WTC11 (cell line): ENCODE data around the gene TRDMT1. TPM values are rescaled to one million over a fixed set of nuclear protein-coding genes. Genes with fewer than 3 reads are reported as not detected.

ENCODE experiments used
- ATAC-seq: fragments of 200-7000 bp; cut with Tn5 transposase; 2 replicates; pipeline ENCODE4 v1.10.0; 2021; ENCODE audit warnings: mild to moderate bottlenecking, moderate library complexity
- CTCF ChIA-PET: fragments of 300-600 bp; sonication (Branson Sonifier 250); formaldehyde crosslinking; loops from one replicate; lab custom pipeline; 2021; ENCODE audit warnings: antibody characterized with exemption; lab: Charles Lee
- POLR2A ChIA-PET: fragments of 350-600 bp; sonication (Branson Sonifier 250); formaldehyde crosslinking; loops from one replicate; lab custom pipeline; 2021; ENCODE audit warnings: antibody characterized with exemption; lab: Charles Lee
- DNase-seq: peaks from one replicate; pipeline ENCODE4 v3.0.0; 2021; ENCODE audit warnings: low spot score
- H3K27ac Mint-ChIP-seq: 2 replicates; pipeline ENCODE4 v1.8.0; 2021; ENCODE audit warnings: mixed read lengths
- H3K27me3 Mint-ChIP-seq: 2 replicates; pipeline ENCODE4 v1.8.0; 2021; ENCODE audit warnings: low read depth, mild to moderate bottlenecking, moderate library complexity, mixed read lengths
- H3K36me3 Mint-ChIP-seq: 2 replicates; pipeline ENCODE4 v1.8.0; 2021; ENCODE audit warnings: mixed read lengths
- H3K4me1 Mint-ChIP-seq: 2 replicates; pipeline ENCODE4 v1.8.0; 2022; ENCODE audit warnings: mixed read lengths
- H3K4me3 Mint-ChIP-seq: 2 replicates; pipeline ENCODE4 v1.8.0; 2021; ENCODE audit warnings: mild to moderate bottlenecking, moderate library complexity, mixed read lengths
- H3K9me3 Mint-ChIP-seq: 2 replicates; pipeline ENCODE4 v1.8.0; 2021; ENCODE audit warnings: mixed read lengths
- AR ChIP-seq: fragments of 250-450 bp; sonication (Bioruptor Pico); IDR thresholded peaks from 2 replicates; pipeline ENCODE4 v1.9.0; 2021; ENCODE audit warnings: mild to moderate bottlenecking
- CREM ChIP-seq: sonication (generic); formaldehyde crosslinking; IDR thresholded peaks from 2 replicates; pipeline ENCODE4 v1.8.1; 2022; ENCODE audit warnings: mild to moderate bottlenecking, missing genetic modification reagents, moderate library complexity
- ELF4 ChIP-seq: sonication (generic); formaldehyde crosslinking; IDR thresholded peaks from 2 replicates; pipeline ENCODE4 v1.8.1; 2022; ENCODE audit warnings: low read depth, mild to moderate bottlenecking, moderate library complexity, missing genetic modification reagents
- FOXJ3 ChIP-seq: sonication (generic); formaldehyde crosslinking; IDR thresholded peaks from 2 replicates; pipeline ENCODE4 v1.9.0; 2021; ENCODE audit warnings: missing genetic modification reagents, mild to moderate bottlenecking, borderline replicate concordance
- GABPB1 ChIP-seq: sonication (generic); formaldehyde crosslinking; IDR thresholded peaks from 2 replicates; pipeline ENCODE4 v1.8.1; 2023; ENCODE audit warnings: mild to moderate bottlenecking, missing genetic modification reagents
- GTF2I ChIP-seq: fragments of 250-450 bp; sonication (Bioruptor Pico); conservative IDR thresholded peaks from 2 replicates; pipeline ENCODE4 v1.4.0; 2021; ENCODE audit warnings: mild to moderate bottlenecking
- MAX ChIP-seq: sonication (generic); formaldehyde crosslinking; IDR thresholded peaks from 2 replicates; pipeline ENCODE4 v1.8.0; 2022; ENCODE audit warnings: mild to moderate bottlenecking, missing genetic modification reagents
- NFYB ChIP-seq: sonication (generic); formaldehyde crosslinking; conservative IDR thresholded peaks from 2 replicates; pipeline ENCODE4 v1.8.0; 2022; ENCODE audit warnings: low read depth, missing genetic modification reagents
- NR1H2 ChIP-seq: sonication (generic); formaldehyde crosslinking; IDR thresholded peaks from 2 replicates; pipeline ENCODE4 v1.9.0; 2021; ENCODE audit warnings: mild to moderate bottlenecking, moderate library complexity, missing genetic modification reagents
- PREB ChIP-seq: sonication (generic); formaldehyde crosslinking; IDR thresholded peaks from 2 replicates; pipeline ENCODE4 v1.8.1; 2022; ENCODE audit warnings: mild to moderate bottlenecking, missing genetic modification reagents, moderate library complexity, borderline replicate concordance
- TCF7 ChIP-seq: sonication (generic); formaldehyde crosslinking; IDR thresholded peaks from 2 replicates; pipeline ENCODE4 v1.8.0; 2022; ENCODE audit warnings: mild to moderate bottlenecking, low read depth, missing genetic modification reagents, moderate library complexity
- TEAD4 ChIP-seq: sonication (generic); formaldehyde crosslinking; IDR thresholded peaks from 2 replicates; pipeline ENCODE4 v1.8.0; 2022; ENCODE audit warnings: mild to moderate bottlenecking, missing genetic modification reagents
- USF1 ChIP-seq: sonication (generic); formaldehyde crosslinking; IDR thresholded peaks from 2 replicates; pipeline ENCODE4 v1.8.0; 2022; ENCODE audit warnings: mild to moderate bottlenecking, missing genetic modification reagents
- ZNF121 ChIP-seq: sonication (generic); formaldehyde crosslinking; IDR thresholded peaks from 2 replicates; pipeline ENCODE4 v1.8.0; 2023; ENCODE audit warnings: missing genetic modification reagents
- ZNF263 ChIP-seq: sonication (generic); formaldehyde crosslinking; IDR thresholded peaks from 2 replicates; pipeline ENCODE4 v1.8.1; 2022; ENCODE audit warnings: low read depth, mild to moderate bottlenecking, moderate library complexity, missing genetic modification reagents
- ZNF671 ChIP-seq: fragments of 250-450 bp; sonication (Bioruptor Pico); IDR thresholded peaks from 2 replicates; pipeline ENCODE4 v1.8.0; 2021; ENCODE audit warnings: mild to moderate bottlenecking
- ZSCAN18 ChIP-seq: fragments of 250-450 bp; sonication (Bioruptor Pico); IDR thresholded peaks from 2 replicates; pipeline ENCODE4 v2.1.2; 2022; ENCODE audit warnings: mild to moderate bottlenecking, moderate library complexity
- total RNA-seq: library from RNA; stranded (reverse); gene quantifications from 3 replicates; pipeline ENCODE4 v1.2.3, GENCODE V29; 2021
- TF ChIP-seq, protein P1 (sequence below): fragments of 250-450 bp; sonication (Bioruptor Pico); IDR thresholded peaks from 2 replicates; pipeline ENCODE4 v1.9.0; 2021; ENCODE audit warnings: mild to moderate bottlenecking
- TF ChIP-seq, protein P2 (sequence below): sonication (generic); formaldehyde crosslinking; IDR thresholded peaks from 2 replicates; pipeline ENCODE4 v1.8.1; 2022; ENCODE audit warnings: low read depth, missing genetic modification reagents, borderline replicate concordance

The TRDMT1 gene
- total RNA-seq, 1 experiment from 2014 or later, result 11.7 TPM

GRCh38 chr10:17222329-17222728 is 20.9 kb upstream of the TRDMT1 start:
- peaks cover 22% of the 10 kb centered on the region for H3K27me3 Mint-ChIP-seq
- no peak for DNase-seq
- no peak overlapping the region for H3K4me3 Mint-ChIP-seq
- H3K4me1 Mint-ChIP-seq, result peaks cover 15% of the 10 kb centered on the region
- H3K27ac Mint-ChIP-seq, result no peak overlapping the region
- TF ChIP-seq USF1 (CRISPR knock-in tag) (no peak), NFYB (CRISPR knock-in tag) (no peak), CREM (CRISPR knock-in tag) (no peak), TEAD4 (CRISPR knock-in tag) (no peak)
- ATAC-seq, result no peak
- POLR2A ChIA-PET, result no interaction called here
- H3K9me3 Mint-ChIP-seq, result no peaks in the 10 kb centered on the region
- CTCF ChIA-PET, result no interaction called here
- H3K36me3 Mint-ChIP-seq, result no peaks in the 10 kb centered on the region

GRCh38 chr10:17220652-17221100 is 19.2 kb upstream of the TRDMT1 start:
- CTCF ChIA-PET, result interaction anchor here (0.8 to 1.4 kb wide), 2 partner anchors 10 to 156 kb away, joined by 3 to 4 read pairs; no protein-coding TSS in a partner anchor

DNA sequence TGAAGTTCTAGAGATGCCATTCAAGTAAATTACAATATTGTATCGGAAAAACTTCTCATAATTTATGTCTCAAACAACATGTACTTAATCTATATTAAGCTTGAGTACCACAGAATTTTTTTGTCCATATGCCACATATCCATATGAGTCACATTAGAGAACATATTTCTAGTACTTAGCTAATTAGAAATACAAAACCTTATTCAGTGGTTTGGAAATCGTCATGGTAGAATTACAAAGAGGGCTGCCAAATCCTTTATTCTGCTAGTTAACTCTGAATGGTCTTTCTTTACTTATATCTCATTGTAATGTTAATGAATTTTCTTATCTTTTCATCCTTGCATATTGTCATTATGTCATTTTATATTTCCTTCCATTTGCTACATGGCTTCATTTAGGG is 17.6 kb upstream of the TRDMT1 start:
- Mint-ChIP-seq H3K4me3 (no peak overlapping the region), H3K27ac (no peak overlapping the region), H3K27me3 (no peaks in the 10 kb centered on the region), H3K36me3 (no peaks in the 10 kb centered on the region), H3K9me3 (no peaks in the 10 kb centered on the region), H3K4me1 (peaks cover 26% of the 10 kb centered on the region)
- no peak for ATAC-seq
- ChIA-PET CTCF (interaction anchor here (0.9 kb wide), 1 partner anchor 11 kb away, joined by 4 read pairs; no protein-coding TSS in a partner anchor), POLR2A (no interaction called here)
- TF ChIP-seq MAX (CRISPR knock-in tag), result no peak
- no peak for TF ChIP-seq NR1H2 (CRISPR knock-in tag)
- TF ChIP-seq TEAD4 (CRISPR knock-in tag), result no peak
- no peak for TF ChIP-seq PREB (CRISPR knock-in tag)
- no peak for TF ChIP-seq ZSCAN18 (CRISPR knock-in tag)
- no peak for TF ChIP-seq CREM (CRISPR knock-in tag)
- no peak for TF ChIP-seq TCF7 (CRISPR knock-in tag)
- TF ChIP-seq ZNF121, result no peak
- no peak for DNase-seq

More at GRCh38 chr10:17220652-17221100, 19.2 kb upstream of the TRDMT1 start:
- Mint-ChIP-seq H3K27ac (no peak overlapping the region), H3K27me3 (peaks cover 6% of the 10 kb centered on the region), H3K9me3 (no peaks in the 10 kb centered on the region), H3K4me3 (no peak overlapping the region), H3K4me1 (peaks cover 14% of the 10 kb centered on the region), H3K36me3 (no peaks in the 10 kb centered on the region)
- TF ChIP-seq, protein P1, sequence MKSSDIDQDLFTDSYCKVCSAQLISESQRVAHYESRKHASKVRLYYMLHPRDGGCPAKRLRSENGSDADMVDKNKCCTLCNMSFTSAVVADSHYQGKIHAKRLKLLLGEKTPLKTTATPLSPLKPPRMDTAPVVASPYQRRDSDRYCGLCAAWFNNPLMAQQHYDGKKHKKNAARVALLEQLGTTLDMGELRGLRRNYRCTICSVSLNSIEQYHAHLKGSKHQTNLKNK, result no peak
- TF ChIP-seq GTF2I, result no peak
- DNase-seq (no peak), ATAC-seq (no peak)
- POLR2A ChIA-PET, result no interaction called here

DNA sequence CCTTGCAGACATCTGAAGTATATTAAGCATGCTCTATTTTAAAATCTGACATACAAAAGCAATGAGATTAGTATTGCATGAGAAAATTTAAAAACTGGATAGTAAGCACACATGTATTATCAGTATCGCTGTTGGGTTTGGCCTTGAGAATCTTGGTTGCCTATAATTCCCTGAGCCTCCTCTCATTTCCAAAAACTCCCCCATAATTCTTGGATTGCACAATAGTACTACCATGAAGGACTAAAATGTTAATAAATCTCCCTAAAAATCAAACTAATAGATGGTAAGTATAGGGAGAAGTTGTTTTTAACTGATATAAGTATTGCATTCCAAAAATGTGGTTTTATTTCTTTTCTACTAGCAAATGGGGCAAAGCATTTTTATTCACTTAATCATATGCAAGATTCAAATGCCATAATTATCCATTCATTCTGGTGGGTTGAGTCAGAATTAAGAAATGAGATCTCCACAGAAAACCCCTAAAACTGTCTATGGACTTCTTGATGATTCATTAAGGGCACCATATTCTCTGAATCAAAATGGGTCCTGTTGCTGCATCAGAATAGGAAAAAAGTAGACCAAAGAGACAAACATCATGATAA is 16.3 kb upstream of the TRDMT1 start:
- POLR2A ChIA-PET, result no interaction called here
- H3K4me3 Mint-ChIP-seq, result no peak overlapping the region
- CTCF ChIA-PET, result no interaction called here
- H3K27ac Mint-ChIP-seq, result no peak overlapping the region
- no peaks in the 10 kb centered on the region for H3K27me3 Mint-ChIP-seq
- no peaks in the 10 kb centered on the region for H3K9me3 Mint-ChIP-seq
- H3K4me1 Mint-ChIP-seq, result peaks cover 29% of the 10 kb centered on the region
- no peak for DNase-seq
- no peak for ATAC-seq
- no peaks in the 10 kb centered on the region for H3K36me3 Mint-ChIP-seq
- TF ChIP-seq, protein P2, sequence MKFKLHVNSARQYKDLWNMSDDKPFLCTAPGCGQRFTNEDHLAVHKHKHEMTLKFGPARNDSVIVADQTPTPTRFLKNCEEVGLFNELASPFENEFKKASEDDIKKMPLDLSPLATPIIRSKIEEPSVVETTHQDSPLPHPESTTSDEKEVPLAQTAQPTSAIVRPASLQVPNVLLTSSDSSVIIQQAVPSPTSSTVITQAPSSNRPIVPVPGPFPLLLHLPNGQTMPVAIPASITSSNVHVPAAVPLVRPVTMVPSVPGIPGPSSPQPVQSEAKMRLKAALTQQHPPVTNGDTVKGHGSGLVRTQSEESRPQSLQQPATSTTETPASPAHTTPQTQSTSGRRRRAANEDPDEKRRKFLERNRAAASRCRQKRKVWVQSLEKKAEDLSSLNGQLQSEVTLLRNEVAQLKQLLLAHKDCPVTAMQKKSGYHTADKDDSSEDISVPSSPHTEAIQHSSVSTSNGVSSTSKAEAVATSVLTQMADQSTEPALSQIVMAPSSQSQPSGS (CRISPR knock-in tag), result no peak
- TF ChIP-seq ZNF671, result no peak
- no peak for TF ChIP-seq ZNF263 (CRISPR knock-in tag)
- TF ChIP-seq FOXJ3 (CRISPR knock-in tag), result no peak
- no peak for TF ChIP-seq ELF4 (CRISPR knock-in tag)
- no peak for TF ChIP-seq GABPB1
- no peak for TF ChIP-seq AR (CRISPR knock-in tag)
- TF ChIP-seq ZSCAN18 (CRISPR knock-in tag), result no peak
